Measurements from ENCODE around the gene DNAH6.
"Not testable (repeated sequence)": the region's sequence is repeated elsewhere in the genome, so short reads cannot be mapped to it uniquely, and the experiment has no call there.

DNAH6 gene

DNA sequence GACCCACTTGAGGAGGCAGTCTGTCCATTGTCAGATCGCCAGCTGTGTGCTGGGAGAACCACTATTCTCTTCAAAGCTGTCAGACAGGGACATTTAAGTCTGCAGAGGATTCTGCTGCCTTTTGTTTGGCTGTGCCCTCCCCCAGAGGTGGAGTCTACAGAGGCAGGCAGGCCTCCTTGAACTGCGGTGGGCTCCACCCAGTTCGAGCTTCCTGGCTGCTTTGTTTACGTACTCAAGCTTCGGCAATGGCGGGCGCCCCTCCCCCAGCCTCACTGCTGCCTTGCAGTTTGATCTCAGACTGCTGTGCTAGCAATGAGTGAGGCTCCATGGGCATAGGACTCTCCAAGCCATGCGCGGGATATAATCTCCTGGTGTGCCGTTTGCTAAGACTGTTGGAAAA lies 5.3 kb upstream of the DNAH6 start:
- DNase-seq (ENCODE audit: low read depth in 1 of 2, low spot score in 1 of 2) = not testable (repeated sequence)

DNA sequence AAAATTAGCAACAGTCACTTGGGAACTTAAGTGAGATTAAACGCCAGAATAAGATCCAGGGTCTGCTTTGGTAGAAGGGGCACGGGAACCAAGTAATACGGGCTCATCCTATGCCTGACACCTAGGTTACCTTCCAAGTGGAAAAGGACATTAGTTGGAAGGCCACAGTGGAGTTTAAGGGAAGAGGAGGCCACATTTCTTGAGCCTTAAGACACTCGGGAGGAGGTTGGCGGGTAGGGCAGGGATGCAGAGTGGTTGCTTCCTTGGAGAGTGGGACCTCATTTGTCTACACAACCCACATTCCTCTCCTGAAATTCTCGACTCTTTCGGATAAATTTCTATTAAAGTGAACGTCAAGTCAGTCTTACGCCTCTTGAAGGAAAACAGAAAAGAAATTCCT lies 510 bp upstream of the DNAH6 start:
- DNase-seq (ENCODE audit: low read depth in 1 of 2, low spot score in 1 of 2) = no peak

DNA sequence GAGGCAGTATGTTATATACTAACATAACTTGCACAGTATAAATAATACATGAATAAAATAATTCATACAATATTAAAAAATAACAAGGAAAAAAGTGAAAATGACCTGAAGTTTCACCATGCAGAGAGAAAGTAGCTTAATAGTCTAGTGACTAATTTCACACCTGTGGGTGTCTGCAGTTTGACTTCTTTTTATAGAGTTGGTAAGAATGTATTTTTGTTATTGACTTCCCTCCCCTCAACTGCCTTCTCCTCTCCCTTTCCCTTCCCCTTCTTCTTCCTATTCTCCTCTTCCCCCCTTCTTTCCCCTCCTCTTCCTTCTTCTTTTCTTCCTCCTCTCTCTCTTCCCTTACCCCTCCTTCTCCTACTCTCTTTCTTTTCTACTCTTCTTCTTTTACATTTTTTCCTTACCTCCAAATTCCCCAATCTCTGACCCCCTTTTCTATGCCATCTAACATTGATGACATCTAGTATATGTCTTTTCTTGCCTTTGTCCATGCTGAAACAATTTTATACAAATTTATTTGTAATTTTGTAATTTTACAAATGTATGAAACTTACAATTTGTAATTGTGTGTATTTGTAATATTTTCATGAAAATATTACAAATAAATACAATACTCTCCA lies 3.1 kb downstream of the DNAH6 start:
- no peak for DNase-seq (ENCODE audit: low read depth in 1 of 2, low spot score in 1 of 2)

DNA sequence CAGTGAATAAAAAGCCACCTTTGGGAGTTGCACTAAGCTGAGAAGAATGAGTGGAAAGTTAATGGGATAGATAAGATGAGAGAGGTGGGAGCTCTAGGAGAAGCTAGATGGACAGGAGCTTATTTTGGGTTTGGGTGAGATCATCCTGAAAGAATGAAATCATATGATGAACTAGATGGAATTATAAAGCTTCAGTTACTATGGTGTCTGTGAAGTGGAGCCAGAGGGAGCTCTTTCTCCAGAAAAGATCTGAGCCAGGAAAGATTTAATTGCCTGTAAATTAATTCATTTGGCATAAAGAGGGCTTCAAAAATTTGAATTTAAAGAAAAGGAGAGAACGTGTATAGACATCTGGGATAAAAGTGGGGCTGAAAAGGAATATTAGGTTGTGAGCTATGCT lies 10.3 kb downstream of the DNAH6 start:
- DNase-seq (ENCODE audit: low read depth in 1 of 2, low spot score in 1 of 2) = no peak

DNA sequence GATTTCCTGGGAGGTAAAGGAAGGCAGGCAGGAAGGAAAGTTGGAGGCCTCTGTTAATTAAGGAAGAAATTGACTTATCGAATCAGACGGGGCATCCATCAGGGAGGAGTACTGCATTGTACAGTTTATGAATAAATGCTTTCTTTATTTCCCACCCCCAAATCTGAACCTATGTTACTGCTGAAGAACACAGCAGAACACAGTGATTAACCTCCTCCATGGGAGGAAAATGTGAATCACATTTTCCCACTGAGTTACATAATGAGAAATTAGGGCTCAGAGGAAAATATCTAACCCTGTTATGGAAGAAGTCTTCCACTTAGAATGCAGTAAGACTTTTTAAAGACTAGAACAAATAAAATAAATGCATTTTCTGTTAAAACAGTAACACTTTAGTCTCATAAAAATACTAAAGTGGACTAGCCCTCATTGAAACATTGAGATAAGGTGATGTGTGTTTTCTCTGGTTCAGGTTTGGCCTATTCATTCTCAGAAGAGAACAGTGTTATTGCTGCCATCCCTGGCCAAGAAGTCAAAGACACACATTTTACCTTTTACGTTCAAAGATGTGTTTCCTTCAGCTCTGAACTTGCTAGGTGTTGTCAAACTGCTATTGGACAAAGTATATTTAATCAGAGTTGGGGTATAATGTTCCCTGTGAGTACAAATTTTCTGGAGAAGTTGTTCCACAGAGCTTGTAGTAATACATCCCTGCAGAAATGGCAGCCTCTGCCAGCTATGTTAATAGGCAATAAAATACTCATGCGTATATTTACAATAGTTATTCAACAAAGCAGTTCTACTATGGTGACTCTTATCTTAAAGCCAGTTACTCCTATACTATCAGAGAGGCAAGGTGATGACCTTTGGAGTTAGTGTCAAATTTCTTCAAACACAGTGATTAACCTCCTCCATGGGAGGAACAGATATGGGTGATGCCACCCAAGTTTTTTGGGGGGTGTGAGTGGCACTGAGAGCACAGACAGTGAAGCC lies 11.1 kb downstream of the DNAH6 start:
- no peak for DNase-seq (ENCODE audit: low read depth in 1 of 2, low spot score in 1 of 2)

DNA sequence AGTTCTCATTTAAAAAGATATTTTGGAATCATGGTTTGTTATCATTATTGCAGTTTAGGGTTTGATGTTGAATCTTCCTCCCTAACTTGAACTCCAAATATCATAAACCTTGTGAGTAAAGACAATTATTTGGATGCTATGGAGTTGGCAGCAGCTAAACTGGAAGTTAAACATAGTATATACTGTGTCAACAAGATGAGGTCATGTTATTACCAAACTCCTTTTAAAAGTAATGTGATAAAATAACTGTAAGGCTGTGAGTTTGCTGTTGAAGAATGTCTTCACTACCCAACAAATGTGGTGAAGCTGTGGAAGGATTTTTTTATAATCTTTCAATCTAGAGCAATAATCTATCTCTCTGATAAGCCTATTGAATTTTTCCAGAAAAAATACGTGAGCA lies 16.0 kb downstream of the DNAH6 start:
- no peak for DNase-seq (ENCODE audit: low read depth in 1 of 2, low spot score in 1 of 2)

DNA sequence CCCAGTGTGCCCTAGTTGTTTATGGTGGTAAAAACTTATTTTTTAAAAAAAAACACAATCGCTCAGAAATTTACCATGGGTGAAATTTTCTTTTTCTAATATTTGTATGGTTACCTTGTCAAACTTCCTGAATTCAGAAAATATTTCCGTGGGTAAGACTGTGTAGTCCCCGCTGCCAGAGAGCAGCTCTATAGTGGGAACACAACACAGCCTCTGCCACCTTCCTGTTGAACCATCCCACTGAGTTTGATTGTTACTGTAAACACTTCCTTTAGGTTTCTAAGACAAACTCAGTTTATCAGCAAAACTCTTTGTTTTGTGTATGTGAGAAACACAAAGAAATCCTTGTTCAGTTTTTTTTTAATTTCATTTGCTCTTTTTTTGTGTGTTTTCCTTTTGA lies 17.9 kb downstream of the DNAH6 start:
- no peak for DNase-seq (ENCODE audit: low read depth in 1 of 2, low spot score in 1 of 2)

DNA sequence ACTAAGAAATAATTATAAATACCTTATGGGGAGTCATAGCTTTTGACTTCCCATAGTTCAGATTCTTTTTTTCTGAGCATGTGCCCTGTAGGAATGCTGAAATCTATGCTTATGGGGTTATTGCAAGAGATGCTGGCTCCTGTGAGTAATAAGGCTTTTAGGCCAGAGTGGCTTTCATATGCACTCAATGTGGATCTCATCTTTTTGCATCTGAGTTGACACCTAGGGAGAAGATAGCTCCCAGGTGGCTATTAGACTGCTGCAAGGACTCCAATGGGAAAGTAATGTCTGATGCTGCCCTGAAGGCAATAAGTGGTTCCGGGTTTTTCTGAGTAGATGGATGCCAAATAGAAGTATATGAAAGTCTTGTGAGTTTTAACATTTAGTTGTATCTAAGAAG lies 21.0 kb downstream of the DNAH6 start:
- no peak for DNase-seq (ENCODE audit: low read depth in 1 of 2, low spot score in 1 of 2)

DNA sequence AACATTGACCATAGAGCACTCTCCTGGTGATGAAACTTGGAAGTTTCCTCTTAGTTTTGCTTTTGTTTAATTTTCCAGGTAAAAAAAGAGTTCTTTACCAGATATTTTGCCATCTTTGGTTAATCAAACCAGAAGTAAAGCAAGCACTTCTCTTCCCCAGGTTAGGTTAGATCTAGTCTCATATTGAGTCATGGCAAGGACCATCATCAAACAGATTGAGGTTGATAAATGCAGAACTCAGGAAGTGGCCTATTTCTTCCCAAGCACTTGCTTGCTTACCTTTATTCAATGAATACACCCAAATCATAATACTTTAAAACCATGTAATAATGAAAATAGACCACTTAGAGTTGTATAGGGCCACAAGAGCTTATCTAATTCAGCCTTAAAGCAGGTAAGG lies 23.4 kb downstream of the DNAH6 start:
- no peak for DNase-seq (ENCODE audit: low read depth in 1 of 2, low spot score in 1 of 2)

DNA sequence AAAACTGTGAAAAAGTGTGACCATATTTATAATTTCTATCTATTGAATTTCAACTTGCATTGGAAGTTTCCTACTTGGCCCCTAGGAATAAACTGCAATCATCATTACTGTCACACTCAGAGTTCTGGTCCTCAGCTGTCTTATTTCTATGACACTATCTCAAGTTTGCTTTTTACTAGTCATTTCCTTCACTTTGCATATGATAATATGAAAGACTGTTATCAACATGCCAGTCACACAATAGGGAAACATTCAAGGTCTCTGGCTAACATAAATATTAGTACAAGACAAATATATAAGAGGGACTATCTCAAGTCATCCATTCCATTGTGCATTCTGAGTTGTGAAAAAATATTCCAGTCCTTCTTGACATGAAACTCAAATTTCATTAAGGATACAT lies 28.7 kb downstream of the DNAH6 start:
- DNase-seq (ENCODE audit: low read depth in 1 of 2, low spot score in 1 of 2) = no peak

DNA sequence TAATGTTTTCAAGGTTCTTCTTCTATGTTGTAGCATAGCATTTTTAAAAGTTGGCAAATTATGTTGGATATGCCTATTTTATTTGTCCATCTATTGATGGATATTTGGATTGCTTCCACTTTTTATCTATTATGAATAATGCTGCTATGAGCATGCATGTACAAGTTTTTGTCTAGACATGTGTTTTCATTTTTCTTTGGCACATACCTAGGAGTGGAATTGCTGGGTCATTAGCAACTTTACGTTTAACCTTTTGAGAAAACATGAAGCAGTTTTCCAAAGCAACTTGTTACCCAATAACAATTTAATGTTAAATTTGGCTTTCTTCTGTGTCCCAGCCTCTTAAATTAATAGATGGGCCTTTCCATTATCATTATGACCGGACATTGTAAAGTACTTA lies 30.3 kb downstream of the DNAH6 start:
- no peak for DNase-seq (ENCODE audit: low read depth in 1 of 2, low spot score in 1 of 2)

DNA sequence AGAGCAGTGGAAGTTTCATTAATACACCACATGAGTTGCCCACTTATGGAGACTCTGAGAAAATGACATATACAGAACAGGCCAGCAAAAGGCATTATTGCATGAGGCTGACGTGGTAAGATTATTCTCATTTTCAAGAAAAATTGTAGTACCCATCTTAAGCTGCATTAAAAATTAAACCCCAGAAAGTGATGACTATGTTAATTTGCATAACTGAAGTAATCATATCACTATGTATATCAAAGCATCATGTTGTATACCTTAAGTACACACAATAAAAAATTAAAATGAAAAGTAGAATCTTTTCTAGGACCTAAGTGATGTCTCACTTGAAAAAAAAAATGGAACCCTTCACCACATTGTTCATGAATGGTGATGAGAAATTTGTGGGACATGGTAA lies 32.0 kb downstream of the DNAH6 start:
- no peak for DNase-seq (ENCODE audit: low read depth in 1 of 2, low spot score in 1 of 2)

DNA sequence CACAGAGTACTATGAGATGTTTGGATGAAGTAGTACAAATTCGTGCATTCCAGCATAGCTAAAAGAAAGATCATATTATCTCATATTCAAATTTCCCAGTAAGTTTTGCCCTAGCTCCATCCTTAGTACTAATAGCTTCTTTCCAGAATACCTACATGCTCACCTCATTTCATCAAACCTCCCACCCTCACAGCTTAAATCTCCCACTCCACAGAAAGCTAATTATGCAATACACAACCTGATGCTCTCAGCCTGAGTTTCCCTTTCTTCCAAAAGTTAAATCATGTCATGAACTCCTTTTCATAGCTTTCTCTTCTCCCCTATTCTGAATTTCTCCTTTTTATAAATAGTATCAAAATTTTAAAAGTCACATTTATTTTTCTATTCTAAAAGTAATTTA lies 34.6 kb downstream of the DNAH6 start:
- DNase-seq (ENCODE audit: low read depth in 1 of 2, low spot score in 1 of 2) = no peak

DNA sequence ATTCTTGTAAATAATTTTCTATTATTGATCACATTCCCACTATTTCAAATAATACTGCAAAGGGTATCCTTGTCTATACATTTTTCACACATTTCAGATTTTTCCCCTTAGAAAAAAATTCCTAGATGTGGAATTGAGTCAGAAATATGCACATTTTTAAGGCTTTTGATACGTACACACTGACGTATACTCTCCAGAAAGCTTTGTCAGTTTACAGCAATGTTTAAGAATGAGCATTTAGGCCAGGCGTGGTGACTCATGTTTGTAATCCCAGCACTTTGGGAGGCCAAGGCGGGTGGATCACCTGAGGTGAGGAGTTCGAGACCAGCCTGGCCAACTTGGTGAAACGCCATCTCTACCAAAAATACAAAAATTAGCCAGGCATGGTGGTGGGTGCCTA lies 35.2 kb downstream of the DNAH6 start:
- DNase-seq (ENCODE audit: low read depth in 1 of 2, low spot score in 1 of 2) = not testable (repeated sequence)

DNA sequence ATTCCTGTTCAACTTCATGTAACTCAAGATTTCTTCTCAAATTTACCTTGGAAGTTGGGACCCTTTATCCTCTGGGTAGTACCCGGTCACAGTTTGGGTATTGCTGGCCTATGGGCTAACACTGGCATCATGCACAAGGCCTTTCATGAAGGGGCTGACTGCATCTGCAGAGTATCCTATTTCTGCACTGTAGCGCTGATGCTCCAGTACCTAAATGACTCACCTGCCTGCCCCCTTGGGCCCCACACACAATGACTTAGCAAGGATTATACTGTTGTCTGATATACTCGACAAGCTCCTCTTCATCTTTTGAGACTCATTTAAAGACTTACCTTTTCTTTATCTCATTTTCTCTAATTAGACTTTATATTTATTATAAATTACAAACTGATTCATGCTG lies 39.9 kb downstream of the DNAH6 start:
- no peak for DNase-seq (ENCODE audit: low read depth in 1 of 2, low spot score in 1 of 2)

DNA sequence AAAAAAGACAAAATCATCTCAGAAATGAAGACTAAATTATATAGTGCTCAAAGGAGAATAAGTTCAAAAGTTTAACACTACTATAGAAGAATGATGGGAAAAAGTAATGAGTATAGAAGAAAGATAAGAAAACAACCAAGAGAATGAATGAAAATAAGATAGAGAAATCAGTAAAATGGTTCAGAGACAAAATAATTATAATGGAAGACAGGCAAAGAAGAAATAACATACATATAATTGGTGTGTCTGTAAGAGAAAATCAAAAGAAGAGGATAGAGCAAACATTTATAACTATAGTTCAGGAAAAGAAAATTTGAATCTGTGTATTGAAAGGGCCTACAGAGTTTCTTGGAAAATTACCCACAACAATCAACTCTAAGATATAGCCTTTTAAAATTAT lies 43.5 kb downstream of the DNAH6 start:
- no peak for DNase-seq (ENCODE audit: low read depth in 1 of 2, low spot score in 1 of 2)

DNA sequence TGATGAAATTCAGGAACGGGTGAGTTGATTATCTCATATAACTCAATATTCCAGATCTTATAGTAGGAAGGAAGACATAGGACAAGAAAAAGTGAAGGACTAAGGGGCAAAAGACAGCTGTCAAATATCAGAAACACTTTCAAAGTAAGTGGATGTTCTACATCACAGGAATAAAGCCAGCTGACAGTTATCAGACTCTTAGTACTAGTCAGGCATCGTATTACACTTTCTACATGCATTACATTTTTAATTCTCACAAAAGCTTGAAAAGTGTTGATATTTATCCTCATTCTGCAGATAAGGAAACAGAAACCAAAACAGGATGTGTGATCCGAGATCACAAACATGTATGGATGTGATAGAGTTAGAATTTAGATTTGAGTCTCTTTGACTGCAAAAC lies 63.4 kb downstream of the DNAH6 start:
- no peak for DNase-seq (ENCODE audit: low read depth in 1 of 2, low spot score in 1 of 2)

DNA sequence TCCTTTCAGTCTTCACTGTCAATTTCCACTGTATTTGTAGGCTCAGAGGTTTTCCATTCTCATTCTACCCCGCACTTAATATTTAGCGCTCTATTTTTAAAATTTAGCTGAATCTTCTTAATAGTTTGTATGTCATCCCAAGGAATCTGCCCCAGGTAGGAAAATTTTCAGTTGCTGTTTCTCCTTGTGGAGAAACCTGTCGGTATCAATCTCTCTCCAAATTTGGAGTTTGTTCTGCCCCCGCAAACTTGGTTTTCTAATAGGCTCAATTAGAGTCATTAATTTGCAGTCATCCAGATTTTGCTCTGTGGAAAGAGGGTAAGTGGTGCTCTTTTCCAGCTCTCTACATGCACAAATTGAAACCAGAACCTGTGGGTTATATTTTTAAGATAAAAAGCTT lies 87.6 kb downstream of the DNAH6 start:
- no peak for DNase-seq (ENCODE audit: low read depth in 1 of 2, low spot score in 1 of 2)

DNA sequence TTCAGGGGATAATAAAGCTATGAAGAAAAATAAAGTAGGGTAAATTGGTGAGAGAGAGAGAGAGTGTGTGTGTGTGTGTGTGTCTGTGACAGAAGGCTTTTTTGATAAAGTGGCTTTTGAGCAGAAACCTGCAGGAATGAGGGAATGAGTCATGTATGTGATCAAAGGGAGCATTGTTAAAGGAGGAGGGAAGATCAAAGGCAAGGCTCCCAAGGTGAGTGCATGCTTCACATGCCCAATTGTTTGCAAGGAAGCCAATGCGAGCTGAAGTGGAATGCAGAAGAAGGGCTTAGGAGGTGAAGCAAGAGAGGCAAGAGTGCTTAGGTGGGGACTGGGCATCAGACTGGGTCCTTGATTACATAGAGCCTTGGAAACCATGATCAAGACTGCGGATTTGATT lies 96.8 kb downstream of the DNAH6 start:
- DNase-seq (ENCODE audit: low read depth in 1 of 2, low spot score in 1 of 2) = no peak

DNA sequence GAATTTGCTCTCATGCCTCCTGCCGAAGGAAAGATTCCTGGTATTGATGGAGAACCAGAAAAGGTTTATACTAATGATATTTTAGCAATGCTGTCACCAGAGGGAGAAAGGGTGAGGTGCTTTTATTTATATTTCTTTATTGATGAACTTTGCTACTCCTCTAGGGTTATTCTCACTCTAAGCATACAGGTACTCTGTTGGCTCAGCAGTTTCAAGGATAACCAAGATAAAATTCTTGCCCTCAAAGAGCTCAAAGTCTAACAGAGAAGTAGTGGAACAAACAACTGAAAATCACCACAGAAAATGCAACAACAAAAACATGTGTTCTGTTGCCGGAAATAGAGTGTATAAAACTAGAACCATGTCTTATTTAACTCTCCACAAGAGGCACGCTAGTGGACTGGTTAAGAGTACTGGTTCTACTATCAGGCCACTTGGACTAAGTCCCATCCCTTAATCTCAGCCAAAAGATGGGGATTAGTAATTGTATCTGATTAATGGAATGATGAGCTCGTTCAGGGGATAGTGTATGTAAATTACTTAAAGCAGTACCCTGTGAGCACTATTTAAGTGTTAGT lies 103.6 kb downstream of the DNAH6 start:
- no peak for DNase-seq (ENCODE audit: low read depth in 1 of 2, low spot score in 1 of 2)

DNA sequence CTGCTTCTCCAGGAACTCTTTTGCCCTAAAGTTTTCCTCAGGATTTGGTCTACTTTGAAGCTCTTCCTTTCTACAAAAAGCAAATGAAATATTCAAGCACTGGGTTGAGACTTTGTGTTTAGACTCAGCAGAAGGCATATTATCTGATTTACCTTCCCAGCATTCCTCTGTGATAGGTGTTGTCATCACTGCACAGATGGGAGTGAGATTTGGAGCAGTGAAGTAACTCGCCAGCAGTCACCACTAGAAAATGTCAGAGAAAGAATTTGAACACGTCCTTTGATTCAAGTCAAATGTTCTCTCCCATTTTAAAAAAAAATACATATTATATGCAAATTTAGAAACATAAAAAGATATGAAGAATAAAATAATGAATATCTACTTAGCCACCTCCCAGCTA lies 112.2 kb downstream of the DNAH6 start:
- DNase-seq (ENCODE audit: low read depth in 1 of 2, low spot score in 1 of 2) = no peak

DNA sequence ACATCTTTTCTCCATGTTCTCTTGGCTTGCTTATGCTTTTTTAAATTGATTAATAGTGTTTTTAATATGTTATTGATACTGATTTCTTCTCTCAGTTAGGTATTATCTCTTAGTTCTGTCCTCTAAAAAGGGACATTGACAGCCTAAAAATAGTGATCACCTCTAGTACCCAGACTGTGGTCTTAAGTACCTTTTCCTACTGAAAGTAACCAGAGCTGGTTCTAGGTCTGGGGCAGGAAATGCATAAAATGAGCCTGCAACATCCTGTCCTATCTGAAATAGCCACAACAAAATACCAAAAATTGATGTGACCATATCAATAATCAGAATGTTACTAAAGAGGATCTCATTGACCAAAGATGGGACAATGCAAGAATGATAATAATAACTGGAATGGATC lies 113.3 kb downstream of the DNAH6 start:
- no peak for DNase-seq (ENCODE audit: low read depth in 1 of 2, low spot score in 1 of 2)
